ENCODE data around the gene MOK.

- no peak for TF ChIP-seq CTCF (IDR thresholded peaks at IDR 0.05; ENCODE audit: low read depth, low read length)
- no peak for TF ChIP-seq EZH2phosphoT487 (IDR thresholded peaks at IDR 0.05; ENCODE audit: low read depth)
Measured at GRCh38 chr14:102222751-102223150, 82.2 kb downstream of the MOK start.

Measured in OCI-LY3 (cell line).